MCF 10A (cell line): ENCODE measurements around the gene MEIKIN. TPM values are rescaled to one million over a fixed set of nuclear protein-coding genes. Genes with fewer than 3 reads are reported as not detected.

Source experiments
- BruUV-seq: library from RNA; stranded (reverse); fragments of 400-500 nt; replicated peaks from 2 replicates; lab custom pipeline; 2021; lab: Mats Ljungman, UMichigan
- CTCF ChIA-PET: fragments of 300-600 bp; sonication (Branson Sonifier 250); formaldehyde crosslinking; extraction: SDS; loops from one replicate; lab custom pipeline; 2021; ENCODE audit warnings: antibody characterized with exemption, inconsistent platforms; lab: Yijun Ruan, JAX
- POLR2A ChIA-PET: fragments of 300-600, 350-650 bp; sonication (Branson Sonifier 250); formaldehyde crosslinking; extraction: SDS; loops from one replicate; lab custom pipeline; 2020; ENCODE audit warnings: antibody characterized with exemption, inconsistent platforms; lab: Yijun Ruan, JAX
- DNase-seq: peaks from one replicate; pipeline ENCODE4 v3.0.0-alpha.2; 2018; ENCODE audit not compliant: unreplicated experiment
- H3K27ac Mint-ChIP-seq: one replicate; pipeline ENCODE4 v1.8.0; 2022; ENCODE audit warnings: mild to moderate bottlenecking, low read depth, mixed read lengths; ENCODE audit not compliant: unreplicated experiment
- H3K27me3 Mint-ChIP-seq: one replicate; pipeline ENCODE4 v1.8.0; 2022; ENCODE audit warnings: mixed read lengths; ENCODE audit not compliant: insufficient read depth, unreplicated experiment
- H3K36me3 Mint-ChIP-seq: one replicate; pipeline ENCODE4 v1.8.0; 2022; ENCODE audit warnings: mild to moderate bottlenecking, moderate library complexity, mixed read lengths; ENCODE audit not compliant: insufficient read depth, unreplicated experiment
- H3K4me1 Mint-ChIP-seq: one replicate; pipeline ENCODE4 v1.8.0; 2022; ENCODE audit warnings: mixed read lengths; ENCODE audit not compliant: insufficient read depth, unreplicated experiment
- H3K4me3 Mint-ChIP-seq: one replicate; pipeline ENCODE4 v1.8.0; 2022; ENCODE audit warnings: mild to moderate bottlenecking, moderate library complexity, mixed read lengths; ENCODE audit not compliant: unreplicated experiment
- H3K9me3 Mint-ChIP-seq: one replicate; pipeline ENCODE4 v1.8.0; 2022; ENCODE audit warnings: mixed read lengths; ENCODE audit not compliant: unreplicated experiment
- intact Hi-C: fragments of 100-400 bp; cut with micrococcal nuclease; formaldehyde crosslinking; loops from 2 replicates; pipeline ENCODE4 v1.14.1; 2022
- total RNA-seq: library from RNA; stranded (reverse); gene quantifications from 2 replicates; pipeline ENCODE4 v1.2.3, GENCODE V29; 2022
- TF ChIP-seq, protein P1 (sequence below): fragments of 200-600 bp; IDR thresholded peaks from one replicate; pipeline ENCODE4 v1.8.0; 2022; ENCODE audit warnings: antibody characterized with exemption, mild to moderate bottlenecking; ENCODE audit not compliant: unreplicated experiment

The MEIKIN gene
- total RNA-seq, 1 experiment from 2014 or later = not detected

GRCh38 chr5:131987251-131987650 is 41.8 kb upstream of the MEIKIN start:
- no TSS peak for BruUV-seq
- intact Hi-C loops = no loop called here
- Mint-ChIP-seq H3K27ac (no peak overlapping the region), H3K4me1 (no peaks in the 10 kb centered on the region), H3K9me3 (no peaks in the 10 kb centered on the region), H3K27me3 (peaks cover 10% of the 10 kb centered on the region), H3K4me3 (no peak overlapping the region), H3K36me3 (no peaks in the 10 kb centered on the region)
- POLR2A ChIA-PET = no interaction called here
- no peak for DNase-seq
- CTCF ChIA-PET = interaction anchor here (2.2 kb wide), 1 partner anchor 21 kb away, joined by 13 read pairs; no protein-coding TSS in a partner anchor
- TF ChIP-seq, protein P1, sequence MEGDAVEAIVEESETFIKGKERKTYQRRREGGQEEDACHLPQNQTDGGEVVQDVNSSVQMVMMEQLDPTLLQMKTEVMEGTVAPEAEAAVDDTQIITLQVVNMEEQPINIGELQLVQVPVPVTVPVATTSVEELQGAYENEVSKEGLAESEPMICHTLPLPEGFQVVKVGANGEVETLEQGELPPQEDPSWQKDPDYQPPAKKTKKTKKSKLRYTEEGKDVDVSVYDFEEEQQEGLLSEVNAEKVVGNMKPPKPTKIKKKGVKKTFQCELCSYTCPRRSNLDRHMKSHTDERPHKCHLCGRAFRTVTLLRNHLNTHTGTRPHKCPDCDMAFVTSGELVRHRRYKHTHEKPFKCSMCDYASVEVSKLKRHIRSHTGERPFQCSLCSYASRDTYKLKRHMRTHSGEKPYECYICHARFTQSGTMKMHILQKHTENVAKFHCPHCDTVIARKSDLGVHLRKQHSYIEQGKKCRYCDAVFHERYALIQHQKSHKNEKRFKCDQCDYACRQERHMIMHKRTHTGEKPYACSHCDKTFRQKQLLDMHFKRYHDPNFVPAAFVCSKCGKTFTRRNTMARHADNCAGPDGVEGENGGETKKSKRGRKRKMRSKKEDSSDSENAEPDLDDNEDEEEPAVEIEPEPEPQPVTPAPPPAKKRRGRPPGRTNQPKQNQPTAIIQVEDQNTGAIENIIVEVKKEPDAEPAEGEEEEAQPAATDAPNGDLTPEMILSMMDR = no peak

- DNase-seq = no peak
- POLR2A ChIA-PET = no interaction called here
- Mint-ChIP-seq H3K27me3 (peaks cover 3% of the 10 kb centered on the region), H3K9me3 (no peaks in the 10 kb centered on the region), H3K36me3 (no peaks in the 10 kb centered on the region), H3K4me3 (no peak overlapping the region), H3K4me1 (no peaks in the 10 kb centered on the region), H3K27ac (no peak overlapping the region)
- no TSS peak for BruUV-seq
- CTCF ChIA-PET = interaction anchor here (1.0 kb wide), 1 partner anchor 158 kb away, joined by 3 read pairs; no protein-coding TSS in a partner anchor
- TF ChIP-seq, protein P1 = no peak
- intact Hi-C loops = no loop called here
Measured at GRCh38 chr5:131986161-131986912, 40.9 kb upstream of the MEIKIN start.

DNA sequence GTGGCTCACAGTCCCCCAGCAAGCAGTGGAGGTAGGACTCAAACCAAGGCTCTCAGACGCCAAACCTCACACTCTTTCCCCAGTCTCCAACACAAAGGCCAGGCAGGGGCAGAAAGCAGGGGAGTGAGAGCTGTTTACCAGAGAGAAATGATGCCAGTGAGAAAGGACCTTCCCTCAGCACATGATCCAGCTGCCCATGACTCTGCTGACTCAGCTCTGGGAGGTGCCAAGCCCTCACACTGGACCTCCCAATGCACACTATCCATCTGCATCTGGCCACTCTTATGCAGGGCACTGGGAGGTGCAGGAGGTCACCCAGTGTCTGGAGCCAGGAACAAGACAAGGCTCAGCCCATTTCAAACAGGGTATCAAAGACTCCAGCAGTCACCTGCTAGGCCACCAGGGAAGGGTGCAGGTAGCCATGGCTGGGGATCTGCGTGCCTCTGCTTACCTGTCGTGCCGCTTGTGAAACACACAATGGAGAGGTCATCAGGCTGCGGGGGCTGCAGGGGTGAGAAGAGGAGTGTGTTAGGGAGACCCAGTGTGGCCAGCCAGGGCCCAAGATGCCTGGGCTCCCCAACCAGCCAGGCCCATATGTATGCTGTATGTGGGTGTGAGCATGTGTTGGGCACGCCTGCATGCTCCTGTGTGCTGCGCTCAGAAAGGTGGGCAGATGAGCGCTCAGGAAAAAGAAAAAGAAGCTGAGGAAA is 39.6 kb upstream of the MEIKIN start:
- no peak overlapping the region for H3K27ac Mint-ChIP-seq
- peaks cover 11% of the 10 kb centered on the region for H3K27me3 Mint-ChIP-seq
- POLR2A ChIA-PET = interaction anchor here (0.6 kb wide), 1 partner anchor 187 kb away, joined by 3 read pairs; no protein-coding TSS in a partner anchor
- CTCF ChIA-PET = interaction anchor here (1.0 kb wide), 1 partner anchor 17 kb away, joined by 4 read pairs; no protein-coding TSS in a partner anchor
- TF ChIP-seq, protein P1 = no peak
- intact Hi-C loops = no loop called here
- BruUV-seq = no TSS peak
- no peak overlapping the region for H3K4me3 Mint-ChIP-seq
- DNase-seq = no peak
- H3K9me3 Mint-ChIP-seq = no peaks in the 10 kb centered on the region
- H3K36me3 Mint-ChIP-seq = no peaks in the 10 kb centered on the region
- H3K4me1 Mint-ChIP-seq = no peaks in the 10 kb centered on the region

- Mint-ChIP-seq H3K36me3 (no peaks in the 10 kb centered on the region), H3K4me3 (no peak overlapping the region), H3K9me3 (no peaks in the 10 kb centered on the region), H3K4me1 (no peaks in the 10 kb centered on the region), H3K27ac (no peak overlapping the region), H3K27me3 (peaks cover 11% of the 10 kb centered on the region)
- no TSS peak for BruUV-seq
- intact Hi-C loops = no loop called here
- TF ChIP-seq, protein P1 = no peak
- ChIA-PET POLR2A (no interaction called here), CTCF (interaction anchor here (0.5 to 2.2 kb wide), 3 partner anchors 9 to 507 kb away, joined by 3 to 12 read pairs (median 3); no protein-coding TSS in a partner anchor)
- no peak for DNase-seq
Measured at GRCh38 chr5:131983244-131983771, 37.8 kb upstream of the MEIKIN start.
